ENCODE data around the gene TMEM129.

TMEM129 gene

DNA sequence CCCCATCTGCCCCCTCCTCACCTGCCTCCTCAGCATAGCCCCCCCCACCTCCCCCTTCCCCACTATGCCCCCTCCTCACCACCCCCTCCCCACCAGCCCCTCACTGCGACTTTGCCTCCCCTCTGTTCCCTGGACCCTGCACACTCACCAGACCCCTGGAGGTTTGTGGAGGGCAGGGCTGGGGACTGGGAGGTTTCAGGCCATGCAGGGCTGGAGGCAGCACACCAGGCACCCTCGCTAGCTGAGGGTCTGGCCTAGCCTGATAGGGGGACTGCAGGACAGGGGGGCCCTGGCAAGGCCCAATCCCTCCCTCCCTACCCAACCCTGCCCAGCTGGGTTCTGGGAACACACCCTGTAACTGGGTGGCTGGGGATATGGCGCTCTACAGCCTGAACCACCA, 28.2 kb upstream of the TMEM129 start:
- TF ChIP-seq CTCF (IDR thresholded peaks at IDR 0.05; ENCODE audit: control insufficient read depth, extremely low read depth, insufficient read depth), result no peak
- H3K4me3 ChIP-seq (ENCODE audit: low read depth, low read length), result no peak overlapping the region

GRCh38 chr4:1748465-1748995, 27.4 kb upstream of the TMEM129 start:
- TF ChIP-seq CTCF (IDR thresholded peaks at IDR 0.05; ENCODE audit: control insufficient read depth, extremely low read depth, insufficient read depth), result peak; percentile 70
- no peak for DNase-seq (ENCODE audit: low read depth)
- H3K4me3 ChIP-seq (ENCODE audit: low read depth, low read length), result no peak overlapping the region

More for the DNA sequence above, 28.2 kb upstream of the TMEM129 start:
- no peak for DNase-seq (ENCODE audit: low read depth)

DNA sequence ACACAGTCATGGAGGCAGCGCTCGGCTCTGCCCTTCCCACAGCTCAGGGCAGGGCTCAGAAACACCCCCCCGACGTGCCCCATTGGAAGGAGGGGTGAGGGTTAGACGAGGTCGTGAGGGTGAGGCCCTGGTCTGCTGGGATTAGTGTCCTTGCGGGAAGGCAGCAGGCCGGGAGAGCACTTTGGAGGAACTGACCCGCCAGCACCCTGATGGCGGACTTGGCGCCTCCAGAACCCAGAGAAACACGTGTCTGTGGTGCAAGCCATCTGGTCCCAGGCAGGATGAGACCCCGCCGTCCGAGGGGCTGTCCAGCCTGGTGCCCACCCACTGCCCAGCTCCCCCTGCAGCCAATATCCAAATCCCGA, 26.5 kb upstream of the TMEM129 start:
- no peak for TF ChIP-seq CTCF (IDR thresholded peaks at IDR 0.05; ENCODE audit: control insufficient read depth, extremely low read depth, insufficient read depth)
- no peak overlapping the region for H3K4me3 ChIP-seq (ENCODE audit: low read depth, low read length)
- DNase-seq (ENCODE audit: low read depth), result no peak

- no peak for DNase-seq (ENCODE audit: low read depth)
- TF ChIP-seq CTCF (IDR thresholded peaks at IDR 0.05; ENCODE audit: control insufficient read depth, extremely low read depth, insufficient read depth), result no peak
- H3K4me3 ChIP-seq (ENCODE audit: low read depth, low read length), result no peak overlapping the region
Measured at GRCh38 chr4:1746919-1747602, 25.9 kb upstream of the TMEM129 start.

- DNase-seq (ENCODE audit: low read depth), result no peak
- H3K4me3 ChIP-seq (ENCODE audit: low read depth, low read length), result no peak overlapping the region
- TF ChIP-seq CTCF (IDR thresholded peaks at IDR 0.05; ENCODE audit: control insufficient read depth, extremely low read depth, insufficient read depth), result peak; percentile 83
Measured at GRCh38 chr4:1746265-1746691, 25.2 kb upstream of the TMEM129 start.

GRCh38 chr4:1745697-1746096, 24.6 kb upstream of the TMEM129 start:
- no peak overlapping the region for H3K4me3 ChIP-seq (ENCODE audit: low read depth, low read length)
- no peak for TF ChIP-seq CTCF (IDR thresholded peaks at IDR 0.05; ENCODE audit: control insufficient read depth, extremely low read depth, insufficient read depth)
- no peak for DNase-seq (ENCODE audit: low read depth)

- DNase-seq (ENCODE audit: low read depth), result no peak
- no peak for TF ChIP-seq CTCF (IDR thresholded peaks at IDR 0.05; ENCODE audit: control insufficient read depth, extremely low read depth, insufficient read depth)
- no peak overlapping the region for H3K4me3 ChIP-seq (ENCODE audit: low read depth, low read length)
Measured at GRCh38 chr4:1745165-1745564, 24.0 kb upstream of the TMEM129 start.

Data from LNCaP clone FGC (cell line).